OCI-LY7 (cell line): ENCODE results near the gene FGF18. TPM values are rescaled to one million over a fixed set of nuclear protein-coding genes. Genes with fewer than 3 reads are reported as not detected.

Source experiments
- BruUV-seq: library from RNA; stranded (reverse); fragments of 400-500 nt; replicated peaks from 2 replicates; lab custom pipeline; 2021; lab: Mats Ljungman, UMichigan
- CTCF ChIA-PET: fragments of 300-600 bp; sonication (Branson Sonifier 250); formaldehyde crosslinking; loops from one replicate; lab custom pipeline; 2022; ENCODE audit warnings: antibody characterized with exemption; ENCODE audit not compliant: unreplicated experiment; lab: Charles Lee
- POLR2A ChIA-PET: fragments of 300-600 bp; sonication (Branson Sonifier 250); formaldehyde crosslinking; loops from one replicate; lab custom pipeline; 2022; ENCODE audit warnings: antibody characterized with exemption; lab: Charles Lee
- DNase-seq: peaks from one replicate; pipeline ENCODE4 v3.0.0-alpha.2; 2015; ENCODE audit warnings: low spot score
- H2AFZ ChIP-seq: fragments of 200-600 bp; sonication (generic), shearing (Covaris generic); 2 replicates; pipeline ENCODE4 v1.6.1; 2014; ENCODE audit warnings: mild to moderate bottlenecking, antibody characterized with exemption, low read length, moderate library complexity
- H3K27ac ChIP-seq: fragments of 200-600 bp; sonication (generic); 2 replicates; pipeline ENCODE4 v1.5.1; 2014; ENCODE audit warnings: mixed run types, low read depth, mild to moderate bottlenecking, moderate library complexity, low read length, inconsistent platforms; ENCODE audit not compliant: poor library complexity, severe bottlenecking
- H3K36me3 ChIP-seq: fragments of 200-600 bp; sonication (generic); 2 replicates; pipeline ENCODE4 v1.6.1; 2014; ENCODE audit warnings: mild to moderate bottlenecking, antibody characterized with exemption, low read length, moderate library complexity, mixed read lengths; ENCODE audit not compliant: insufficient read depth
- H3K4me1 ChIP-seq: fragments of 200-600 bp; sonication (generic); 2 replicates; pipeline ENCODE4 v1.5.1; 2014; ENCODE audit warnings: mild to moderate bottlenecking, low read length; ENCODE audit not compliant: insufficient read depth, poor library complexity, severe bottlenecking
- H3K4me2 ChIP-seq: fragments of 200-600 bp; sonication (generic); 2 replicates; pipeline ENCODE4 v1.6.1; 2014; ENCODE audit warnings: mild to moderate bottlenecking, low read length
- H3K4me3 ChIP-seq: fragments of 200-600 bp; sonication (generic); 2 replicates; pipeline ENCODE4 v1.5.1; 2014; ENCODE audit warnings: mild to moderate bottlenecking, low read depth, low read length; ENCODE audit not compliant: poor library complexity, severe bottlenecking
- H3K79me2 ChIP-seq: fragments of 200-600 bp; sonication (generic); 2 replicates; pipeline ENCODE4 v1.6.1; 2016; ENCODE audit warnings: low read depth, mild to moderate bottlenecking, low read length, moderate library complexity, mixed read lengths; ENCODE audit not compliant: insufficient read depth
- H3K9me2 ChIP-seq: fragments of 200-600 bp; sonication (generic); 2 replicates; pipeline ENCODE4 v1.6.1; 2016; ENCODE audit warnings: mild to moderate bottlenecking, low read length, mixed read lengths; ENCODE audit not compliant: insufficient read depth
- H3K9me3 ChIP-seq: fragments of 200-600 bp; sonication (generic); 2 replicates; pipeline ENCODE4 v1.6.1; 2014; ENCODE audit warnings: mild to moderate bottlenecking, mixed run types, low read length, mixed read lengths
- H4K20me1 ChIP-seq: fragments of 200-600 bp; sonication (generic); 2 replicates; pipeline ENCODE4 v1.6.1; 2014; ENCODE audit warnings: mild to moderate bottlenecking, antibody characterized with exemption, low read length, moderate library complexity, mixed read lengths; ENCODE audit not compliant: insufficient read depth
- EZH2phosphoT487 ChIP-seq: fragments of 200-600 bp; sonication (generic); IDR thresholded peaks from 2 replicates; pipeline ENCODE4 v1.6.1; 2018; ENCODE audit warnings: low read depth, borderline replicate concordance, mild to moderate bottlenecking, mixed run types, antibody characterized with exemption, low read length, moderate library complexity, mixed read lengths
- intact Hi-C: fragments of 100-400 bp; cut with micrococcal nuclease; formaldehyde crosslinking; loops from one replicate; pipeline ENCODE4 v1.10.0; 2022; ENCODE audit not compliant: unreplicated experiment
- total RNA-seq, 2 experiments: library from RNA; depleted of rRNA in 1 of 2; stranded (reverse); fragments of >200 nt in 1 of 2; shearing (Covaris generic) in 1 of 2; gene quantifications; 2 replicates each; pipeline ENCODE4 v1.2.3, GENCODE V29; 2014 to 2022
- TF ChIP-seq, protein P1 (sequence below): fragments of 200-600 bp; sonication (generic); conservative IDR thresholded peaks from 2 replicates; pipeline ENCODE4 v1.5.1; 2014; ENCODE audit warnings: mild to moderate bottlenecking, antibody characterized with exemption, low read length, moderate library complexity, mixed read lengths

FGF18 gene
- total RNA-seq, 2 experiments from 2014 or later: 0.16 TPM; not detected in 1

DNA sequence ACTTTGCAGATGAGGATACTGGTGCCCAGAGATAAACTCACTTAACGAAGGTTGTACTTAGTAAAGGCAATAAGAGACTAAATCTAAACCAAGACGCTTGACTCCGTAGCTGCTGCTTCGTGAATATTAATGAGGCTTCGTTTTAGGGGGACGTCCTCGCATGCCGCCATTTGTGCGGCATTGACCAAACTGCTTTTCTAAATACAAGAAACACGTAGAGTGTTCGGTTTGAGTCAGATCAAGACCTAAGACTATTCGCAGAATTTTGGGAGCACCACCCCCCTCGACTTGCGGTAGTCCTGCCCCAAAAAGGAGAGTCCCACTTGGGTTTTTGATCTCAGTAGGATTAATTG, 30.7 kb upstream of the FGF18 start:
- peak overlapping the region; percentile 99 for H3K4me3 ChIP-seq
- no TSS peak for BruUV-seq
- POLR2A ChIA-PET: interaction anchor here (0.6 to 2.7 kb wide), 4 partner anchors 11 to 1403 kb away, joined by 3 to 10 read pairs (median 5); no protein-coding TSS in a partner anchor
- peak overlapping the region; percentile 99 for H3K4me2 ChIP-seq
- TF ChIP-seq, protein P1, sequence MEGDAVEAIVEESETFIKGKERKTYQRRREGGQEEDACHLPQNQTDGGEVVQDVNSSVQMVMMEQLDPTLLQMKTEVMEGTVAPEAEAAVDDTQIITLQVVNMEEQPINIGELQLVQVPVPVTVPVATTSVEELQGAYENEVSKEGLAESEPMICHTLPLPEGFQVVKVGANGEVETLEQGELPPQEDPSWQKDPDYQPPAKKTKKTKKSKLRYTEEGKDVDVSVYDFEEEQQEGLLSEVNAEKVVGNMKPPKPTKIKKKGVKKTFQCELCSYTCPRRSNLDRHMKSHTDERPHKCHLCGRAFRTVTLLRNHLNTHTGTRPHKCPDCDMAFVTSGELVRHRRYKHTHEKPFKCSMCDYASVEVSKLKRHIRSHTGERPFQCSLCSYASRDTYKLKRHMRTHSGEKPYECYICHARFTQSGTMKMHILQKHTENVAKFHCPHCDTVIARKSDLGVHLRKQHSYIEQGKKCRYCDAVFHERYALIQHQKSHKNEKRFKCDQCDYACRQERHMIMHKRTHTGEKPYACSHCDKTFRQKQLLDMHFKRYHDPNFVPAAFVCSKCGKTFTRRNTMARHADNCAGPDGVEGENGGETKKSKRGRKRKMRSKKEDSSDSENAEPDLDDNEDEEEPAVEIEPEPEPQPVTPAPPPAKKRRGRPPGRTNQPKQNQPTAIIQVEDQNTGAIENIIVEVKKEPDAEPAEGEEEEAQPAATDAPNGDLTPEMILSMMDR: no peak
- no peak for TF ChIP-seq EZH2phosphoT487
- intact Hi-C loops: loop anchor here (5.0 to 10.0 kb wide), 2 partner anchors 619 to 1804 kb away; partner anchors contain the start of genes FBXW11 and SPDL1
- H3K79me2 ChIP-seq: peaks cover 70% of the 10 kb centered on the region
- no peaks in the 10 kb centered on the region for H3K9me2 ChIP-seq
- H3K9me3 ChIP-seq: no peaks in the 10 kb centered on the region
- no peak overlapping the region for H2AFZ ChIP-seq
- H4K20me1 ChIP-seq: peaks cover 54% of the 10 kb centered on the region
- DNase-seq: no peak
- peaks cover 61% of the 10 kb centered on the region for H3K36me3 ChIP-seq
- CTCF ChIA-PET: no interaction called here
- H3K4me1 ChIP-seq: peaks cover 43% of the 10 kb centered on the region
- H3K27ac ChIP-seq: peak overlapping the region; percentile 82

DNA sequence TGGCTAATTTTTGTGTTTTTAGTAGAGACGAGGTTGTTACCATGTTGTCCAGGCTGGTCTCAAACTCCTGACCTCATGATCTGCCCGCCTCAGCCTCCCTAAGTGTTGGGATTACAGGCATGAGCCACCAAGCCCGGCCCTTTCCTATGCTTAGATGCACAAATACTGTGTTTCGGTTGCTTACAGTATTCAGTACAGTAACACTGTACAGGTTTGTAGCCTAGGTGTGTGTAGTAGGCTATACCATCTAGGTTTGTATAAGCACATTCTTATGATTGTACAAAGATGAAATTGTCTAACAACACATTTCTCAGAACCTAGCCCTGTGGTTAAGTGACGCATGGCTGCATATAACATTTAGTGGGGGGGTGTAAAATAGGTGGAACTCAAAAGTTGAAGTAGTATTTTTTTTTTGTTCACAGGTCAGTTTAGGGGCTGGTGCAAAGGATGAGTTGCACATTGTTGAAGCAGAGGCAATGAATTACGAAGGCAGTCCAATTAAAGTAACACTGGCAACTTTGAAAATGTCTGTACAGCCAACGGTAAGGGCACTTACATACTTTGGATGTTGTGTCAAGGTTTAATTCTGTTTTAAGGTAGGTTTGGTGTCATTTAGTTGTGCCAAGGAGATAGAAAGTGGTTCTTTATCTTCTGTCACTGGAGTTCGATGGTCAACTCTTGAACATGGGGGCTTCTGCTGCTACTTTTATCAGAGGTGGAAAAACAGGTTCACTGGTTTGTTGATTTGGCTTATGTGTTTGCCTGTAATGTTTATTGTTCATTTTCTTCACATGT, 28.4 kb upstream of the FGF18 start:
- DNase-seq: no peak
- CTCF ChIA-PET: no interaction called here
- peaks cover 93% of the 10 kb centered on the region for H3K79me2 ChIP-seq
- H4K20me1 ChIP-seq: peaks cover 75% of the 10 kb centered on the region
- H3K36me3 ChIP-seq: peaks cover 84% of the 10 kb centered on the region
- no peak for TF ChIP-seq EZH2phosphoT487
- TF ChIP-seq, protein P1: no peak
- BruUV-seq: no TSS peak
- H3K27ac ChIP-seq: no peak overlapping the region
- peak overlapping the region; percentile 99 for H3K4me3 ChIP-seq
- H3K9me3 ChIP-seq: no peaks in the 10 kb centered on the region
- intact Hi-C loops: no loop called here
- peaks cover 43% of the 10 kb centered on the region for H3K4me1 ChIP-seq
- peak overlapping the region; percentile 99 for H3K4me2 ChIP-seq
- POLR2A ChIA-PET: no interaction called here
- H3K9me2 ChIP-seq: no peaks in the 10 kb centered on the region
- H2AFZ ChIP-seq: no peak overlapping the region
